K562 (cell line): ENCODE results near the gene GPRC6A.

Source experiments
- HMG20B ChIP-seq: fragments of 250-450 bp; sonication (Bioruptor Pico); IDR thresholded peaks from 2 replicates; pipeline ENCODE4 v1.5.0; 2021; ENCODE audit warnings: mild to moderate bottlenecking
- ZNF274 ChIP-seq: IDR thresholded peaks from 2 replicates; pipeline ENCODE4 v1.6.1; 2011; ENCODE audit warnings: low read depth, mild to moderate bottlenecking, low read length, moderate library complexity, borderline replicate concordance
- ZNF778 ChIP-seq: fragments of 450-650 bp; formaldehyde crosslinking; IDR thresholded peaks from 2 replicates; pipeline ENCODE4 v1.4.0; 2020; ENCODE audit warnings: mild to moderate bottlenecking, moderate library complexity
- TF ChIP-seq, protein P1 (sequence below), 3 experiments: IDR thresholded peaks in 2 of 3; conservative IDR thresholded peaks in 1 of 3; 2 replicates each; pipeline ENCODE4 v1.5.1; 2011 to 2012; ENCODE audit warnings: low read length in 3 of 3, mild to moderate bottlenecking in 3 of 3, control low read depth in 2 of 3, improper control_type of control experiment in 1 of 3, inconsistent platforms in 1 of 3, low read depth in 1 of 3, mixed read lengths in 1 of 3, moderate library complexity in 1 of 3; ENCODE audit not compliant: insufficient read depth in 2 of 3

DNA sequence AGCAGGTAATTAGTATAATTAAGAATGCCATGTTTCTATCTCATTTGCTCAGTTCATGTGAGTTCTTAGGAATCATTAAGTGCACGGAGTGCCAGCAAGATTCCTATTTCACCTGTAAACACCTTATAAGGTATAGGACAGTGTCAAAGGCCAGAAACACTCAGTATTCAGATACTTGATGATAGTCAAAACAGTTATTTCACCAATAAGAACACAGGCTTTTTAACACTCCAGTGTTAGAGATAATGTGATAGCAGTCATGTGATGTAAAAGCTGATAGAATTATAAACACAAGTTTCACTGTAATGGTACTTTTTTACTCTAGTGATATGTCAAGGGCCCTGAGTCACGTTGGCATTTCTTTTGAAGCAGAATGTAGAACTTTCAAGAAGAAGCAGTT lies at the start of gene GPRC6A:
- TF ChIP-seq, protein P1, sequence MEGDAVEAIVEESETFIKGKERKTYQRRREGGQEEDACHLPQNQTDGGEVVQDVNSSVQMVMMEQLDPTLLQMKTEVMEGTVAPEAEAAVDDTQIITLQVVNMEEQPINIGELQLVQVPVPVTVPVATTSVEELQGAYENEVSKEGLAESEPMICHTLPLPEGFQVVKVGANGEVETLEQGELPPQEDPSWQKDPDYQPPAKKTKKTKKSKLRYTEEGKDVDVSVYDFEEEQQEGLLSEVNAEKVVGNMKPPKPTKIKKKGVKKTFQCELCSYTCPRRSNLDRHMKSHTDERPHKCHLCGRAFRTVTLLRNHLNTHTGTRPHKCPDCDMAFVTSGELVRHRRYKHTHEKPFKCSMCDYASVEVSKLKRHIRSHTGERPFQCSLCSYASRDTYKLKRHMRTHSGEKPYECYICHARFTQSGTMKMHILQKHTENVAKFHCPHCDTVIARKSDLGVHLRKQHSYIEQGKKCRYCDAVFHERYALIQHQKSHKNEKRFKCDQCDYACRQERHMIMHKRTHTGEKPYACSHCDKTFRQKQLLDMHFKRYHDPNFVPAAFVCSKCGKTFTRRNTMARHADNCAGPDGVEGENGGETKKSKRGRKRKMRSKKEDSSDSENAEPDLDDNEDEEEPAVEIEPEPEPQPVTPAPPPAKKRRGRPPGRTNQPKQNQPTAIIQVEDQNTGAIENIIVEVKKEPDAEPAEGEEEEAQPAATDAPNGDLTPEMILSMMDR (IDR thresholded peaks at IDR 0.05 in 2 of 3, conservative IDR thresholded peaks at IDR 0.05 in 1 of 3; ENCODE audit: insufficient read depth in 2 of 3, low read depth in 1 of 3, low read length in 3 of 3) = no peak
- TF ChIP-seq ZNF778 = no peak
- no peak for TF ChIP-seq ZNF274
- TF ChIP-seq HMG20B (CRISPR knock-in tag) = no peak
